Right hindlimb (tissue), 1 donor: ENCODE data around the gene ALAS1.

Experiments used
- DNase-seq: peaks from one replicate; pipeline ENCODE4 v3.0.0-alpha.2; 2018

The ALAS1 gene

GRCh38 chr3:52256159-52256558, 58.2 kb downstream of the ALAS1 start:
- DNase-seq: no peak

- DNase-seq: no peak
Observed at GRCh38 chr3:52256622-52257021, 58.7 kb downstream of the ALAS1 start.

- no peak for DNase-seq
Observed at GRCh38 chr3:52257911-52258310, 60.0 kb downstream of the ALAS1 start.

GRCh38 chr3:52259035-52259434, 61.1 kb downstream of the ALAS1 start:
- DNase-seq: no peak

GRCh38 chr3:52259448-52259847, 61.5 kb downstream of the ALAS1 start:
- DNase-seq: no peak

GRCh38 chr3:52262447-52262846, 64.5 kb downstream of the ALAS1 start:
- DNase-seq: no peak
